Measurements from ENCODE around the gene DENND5A.

- TF ChIP-seq CTCF (IDR thresholded peaks at IDR 0.05) (no peak), POLR2A (IDR thresholded peaks at IDR 0.05) (no peak)
These were observed 114.2 kb downstream of the DENND5A start for GRCh38 chr11:9150926-9151325.
